Heart left ventricle (tissue), 16 donors: ENCODE measurements around the gene CD33. TPM values are rescaled to one million over a fixed set of nuclear protein-coding genes. Genes with fewer than 3 reads are reported as not detected.

Source experiments
- ATAC-seq, 4 donors: fragments of 200-7000 bp; cut with Tn5 transposase; one replicate each; pipeline ENCODE4 v1.9.1; 2020 to 2022; ENCODE audit warnings: moderate library complexity in 4 of 4, mild to moderate bottlenecking in 3 of 4, moderate number of reproducible peaks in 1 of 4
- DNase-seq, 5 donors: peaks; one replicate each; pipeline ENCODE4 v3.0.0-alpha.2; 2020
- H3K27ac ChIP-seq, 12 donors: fragments of 200-600 bp; sonication (generic) in 4 of 12; one replicate each; pipeline versions ENCODE4 v1.5.0 to v1.8.0; 2016 to 2022; ENCODE audit warnings: mild to moderate bottlenecking in 2 of 12
- H3K27me3 ChIP-seq, 9 donors: fragments of 200-600 bp; sonication (generic) in 2 of 9; one replicate each; pipeline versions ENCODE4 v1.5.1 to v1.8.0; 2016 to 2022; ENCODE audit warnings: mild to moderate bottlenecking in 3 of 9
- H3K36me3 ChIP-seq, 9 donors: fragments of 200-600 bp; sonication (generic) in 2 of 9; one replicate each; pipeline versions ENCODE4 v1.5.0 to v1.8.0; 2018 to 2022; ENCODE audit warnings: mild to moderate bottlenecking in 2 of 9
- H3K4me1 ChIP-seq, 12 donors: fragments of 200-600 bp; sonication (generic) in 4 of 12; one replicate each; pipeline versions ENCODE4 v1.5.0 to v1.8.0; 2016 to 2022; ENCODE audit warnings: mild to moderate bottlenecking in 3 of 12
- H3K4me3 ChIP-seq, 12 donors: fragments of 200-600 bp; sonication (generic) in 4 of 12; one replicate each; pipeline versions ENCODE4 v1.5.0 to v1.8.0; 2017 to 2022; ENCODE audit warnings: mild to moderate bottlenecking in 9 of 12, moderate library complexity in 4 of 12
- H3K9me3 ChIP-seq, 12 donors: fragments of 200-600 bp; sonication (generic) in 4 of 12; one replicate each; pipeline versions ENCODE4 v1.5.0 to v1.8.0; 2016 to 2022; ENCODE audit warnings: mild to moderate bottlenecking in 1 of 12
- CTCF ChIP-seq, 12 donors: fragments of 200-600 bp; sonication (generic) in 4 of 12; IDR thresholded peaks; one replicate each; pipeline versions ENCODE4 v1.5.0 to v1.8.0; 2018 to 2022; ENCODE audit warnings: antibody characterized with exemption in 12 of 12, mild to moderate bottlenecking in 5 of 12
- POLR2A ChIP-seq, 2 donors: fragments of 450-650 bp; IDR thresholded peaks; one replicate each; pipeline ENCODE4 v1.6.1; 2017; ENCODE audit warnings: antibody characterized with exemption in 2 of 2, mild to moderate bottlenecking in 2 of 2, moderate library complexity in 2 of 2
- WGBS, 4 donors: extraction: QIAGEN DNeasy Blood & Tissue Kit in 2 of 4; methylation state at CpG; one replicate each; pipeline versions ENCODE4 v1.1.5 to v1.1.7; 2013 to 2018; 5-methylcytosine and 5-hydroxymethylcytosine counted together
- intact Hi-C, 10 donors: fragments of 100-400 bp; cut with DNase I; formaldehyde crosslinking; loops; one replicate each; pipeline versions ENCODE4 v1.11.1 to v1.14.2; 2022
- polyA plus RNA-seq, 2 donors: library from polyadenylated mRNA; stranded (reverse); fragments of 200-250 nt; gene quantifications; one replicate each; pipeline ENCODE4 v1.2.3, GENCODE V29; 2013
- total RNA-seq, 9 donors: library from RNA; depleted of rRNA in 2 of 9; stranded (reverse); fragments of >200 nt in 2 of 9; fragmentation: NEBNext Ultra II Directional in 3 of 9; extraction: Animal tissue kit (Norgen Biotek cat#: 25700) in 3 of 9; gene quantifications; one replicate each; pipeline versions ENCODE4 v1.1.0 to v1.2.4, GENCODE V29; 2016 to 2023
- donor health status: ischemic (EF 13 %, LVEDD 7.1; RV severe dilation, severe dysfunction).
- donor health status: healthy with polysubstance abuse.
- donor health status: DM: no; HTN: yes; CAD: no.
- donor health status: DM: no; HTN: no; CAD: no.
- donor health status: ischemic (EF 25% LVEDD 6.9; RV normal size, moderate dysfunction).
- donor health status: ischemic (EF 25% LVEDD 5.7; RV mildly dilated, moderate dysfunction).
- donor health status: healthy.
- donor health status: DM: yes; HTN: yes; CAD: no.
- donor health status: ischemic (EF 35%, LVEDD 5.7; RV mildly dilated, moderate dysfunction).
- donor health status: nonischemic (EF 11% LVEDD 7.7; RV severe dilation, severe dysfunction).
- donor health status: DM: yes; HTN: yes; CAD: no.
- donor health status: PGD.
- donor health status: ischemic (EF 29% LVEDD 5.4; RV normal size, mild dysfunction).
- donor health status: nonischemic (EF 23%, LVEDD 6.1; RV moderate dilation, normal function).

Gene CD33
- total and polyA plus RNA-seq, 11 donors: 1.1 to 46.6 (median 2.9) TPM

- ATAC-seq: no peak
- WGBS, 4 donors: 76 to 80% (median 78%) methylated on average over 7 to 8 of the region's 8 CpGs
- intact Hi-C loops: no loop called here
These were observed 41.3 kb upstream of the CD33 start for GRCh38 chr19:51183629-51184028.

GRCh38 chr19:51185069-51185867, 39.6 kb upstream of the CD33 start:
- WGBS, 4 donors: 80 to 87% (median 85%) methylated on average over 23 to 25 of the region's 25 CpGs
- Histone ChIP-seq H3K4me1 (no peaks in the 10 kb centered on the region), H3K4me3 (no peak overlapping the region), H3K27me3 (peaks cover 0 to 28% (median 7%) of the 10 kb centered on the region in 9 donors), H3K36me3 (no peaks in the 10 kb centered on the region), H3K27ac (no peak overlapping the region), H3K9me3 (no peaks in the 10 kb centered on the region)
- ATAC-seq (no peak), DNase-seq (no peak)
- no peak for TF ChIP-seq POLR2A (IDR thresholded peaks at IDR 0.05)
- no peak for TF ChIP-seq CTCF (IDR thresholded peaks at IDR 0.05)
- intact Hi-C loops: no loop called here

More at GRCh38 chr19:51183629-51184028, 41.3 kb upstream of the CD33 start:
- Histone ChIP-seq H3K36me3 (no peaks in the 10 kb centered on the region), H3K4me1 (no peaks in the 10 kb centered on the region), H3K27ac (no peak overlapping the region), H3K9me3 (no peaks in the 10 kb centered on the region), H3K4me3 (no peak overlapping the region), H3K27me3 (peaks cover 0 to 28% (median 7%) of the 10 kb centered on the region in 9 donors)
- no peak for DNase-seq
- TF ChIP-seq CTCF (IDR thresholded peaks at IDR 0.05): no peak

GRCh38 chr19:51185868-51186215, 39.0 kb upstream of the CD33 start:
- TF ChIP-seq POLR2A (IDR thresholded peaks at IDR 0.05) (no peak), CTCF (IDR thresholded peaks at IDR 0.05) (no peak)
- intact Hi-C loops: no loop called here
- no peak for ATAC-seq

GRCh38 chr19:51186323-51186722, 38.6 kb upstream of the CD33 start:
- Histone ChIP-seq H3K9me3 (no peaks in the 10 kb centered on the region), H3K4me3 (no peak overlapping the region), H3K4me1 (no peaks in the 10 kb centered on the region), H3K36me3 (no peaks in the 10 kb centered on the region), H3K27ac (no peak overlapping the region), H3K27me3 (peaks cover 0 to 28% (median 7%) of the 10 kb centered on the region in 9 donors)
- intact Hi-C loops: no loop called here
- 65 to 71% (median 68%) methylated on average over 9 to 13 of the region's 13 CpGs for WGBS, 4 donors
- TF ChIP-seq POLR2A (IDR thresholded peaks at IDR 0.05) (no peak), CTCF (IDR thresholded peaks at IDR 0.05) (no peak)
- ATAC-seq (no peak), DNase-seq (no peak)

More at GRCh38 chr19:51185868-51186215, 39.0 kb upstream of the CD33 start:
- Histone ChIP-seq H3K36me3 (no peaks in the 10 kb centered on the region), H3K27ac (no peak overlapping the region), H3K9me3 (no peaks in the 10 kb centered on the region), H3K4me1 (no peaks in the 10 kb centered on the region), H3K27me3 (peaks cover 0 to 28% (median 7%) of the 10 kb centered on the region in 9 donors), H3K4me3 (no peak overlapping the region)
- WGBS, 4 donors: 75 to 79% (median 77%) methylated on average over 3 to 5 of the region's 5 CpGs
- DNase-seq: no peak
